ENCODE results near the gene LCN15.
"Not testable (repeated sequence)": the region's sequence is repeated elsewhere in the genome, so short reads cannot be mapped to it uniquely, and the experiment has no call there.

Gene LCN15

DNA sequence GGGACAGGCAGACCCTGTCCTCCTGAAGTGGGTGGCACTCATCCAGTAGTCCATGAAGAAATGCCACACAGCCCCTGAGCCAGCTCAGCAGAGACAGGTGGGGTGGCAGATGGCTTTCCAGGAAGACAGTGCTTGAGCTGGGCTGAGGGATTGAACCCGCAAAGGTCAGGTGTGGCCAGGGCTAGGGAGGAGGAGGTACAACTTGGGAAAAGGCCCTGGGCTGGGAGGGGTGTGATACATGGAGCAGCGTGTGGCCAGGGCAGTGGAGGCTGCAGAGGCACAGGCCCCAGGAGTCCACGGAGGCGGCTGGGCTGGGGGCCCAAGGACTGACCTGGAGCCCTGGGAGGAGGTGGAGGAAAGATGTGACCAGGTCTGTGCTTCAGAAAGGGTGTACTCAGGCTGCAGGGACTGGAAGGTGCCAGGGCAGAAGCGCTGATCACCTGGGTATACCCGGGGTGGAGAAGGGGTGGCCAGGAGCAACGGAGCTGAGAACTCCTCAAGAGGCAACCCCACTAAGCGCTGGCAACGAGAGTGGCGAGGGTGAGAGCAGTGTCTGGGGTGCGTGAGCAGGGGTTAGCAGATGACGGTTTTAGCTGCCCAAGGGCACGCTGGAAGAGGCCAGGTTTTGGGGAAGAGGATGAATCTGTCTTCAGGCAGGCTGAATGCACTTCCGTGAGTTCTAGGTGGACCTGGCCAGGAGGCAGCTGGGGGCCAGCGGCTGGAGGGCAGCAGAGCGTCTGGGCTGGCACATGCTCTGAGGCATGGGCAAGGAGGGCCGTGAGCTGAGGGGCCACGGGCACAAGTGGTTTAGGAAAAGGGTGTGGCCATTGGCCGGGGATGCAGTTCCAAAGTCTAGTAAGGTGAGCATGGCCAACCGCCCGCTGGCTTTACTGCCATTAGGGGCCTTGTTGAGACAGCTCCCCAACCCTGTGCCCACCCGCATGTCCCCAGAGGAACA, 39.5 kb upstream of the LCN15 start:
- Histone ChIP-seq H3K4me2 (no peak overlapping the region), H3K79me2 (ENCODE audit: insufficient read depth, low read depth) (peaks cover 8% of the 10 kb centered on the region), H3K4me1 (ENCODE audit: low read depth, poor library complexity, severe bottlenecking) (peaks cover 38% of the 10 kb centered on the region), H3K27me3 (ENCODE audit: insufficient read depth, low read depth) (no peaks in the 10 kb centered on the region), H4K20me1 (ENCODE audit: insufficient read depth) (no peaks in the 10 kb centered on the region), H2AFZ (ENCODE audit: low read depth) (no peak overlapping the region), H3K9ac (no peak overlapping the region), H3K36me3 (ENCODE audit: insufficient read depth) (no peaks in the 10 kb centered on the region), H3K4me3 (IDR thresholded peaks at IDR 0.05; ENCODE audit: insufficient read depth, low read depth, low read length) (no peak overlapping the region), H3K27ac (no peak overlapping the region)
- TF ChIP-seq, protein P1, sequence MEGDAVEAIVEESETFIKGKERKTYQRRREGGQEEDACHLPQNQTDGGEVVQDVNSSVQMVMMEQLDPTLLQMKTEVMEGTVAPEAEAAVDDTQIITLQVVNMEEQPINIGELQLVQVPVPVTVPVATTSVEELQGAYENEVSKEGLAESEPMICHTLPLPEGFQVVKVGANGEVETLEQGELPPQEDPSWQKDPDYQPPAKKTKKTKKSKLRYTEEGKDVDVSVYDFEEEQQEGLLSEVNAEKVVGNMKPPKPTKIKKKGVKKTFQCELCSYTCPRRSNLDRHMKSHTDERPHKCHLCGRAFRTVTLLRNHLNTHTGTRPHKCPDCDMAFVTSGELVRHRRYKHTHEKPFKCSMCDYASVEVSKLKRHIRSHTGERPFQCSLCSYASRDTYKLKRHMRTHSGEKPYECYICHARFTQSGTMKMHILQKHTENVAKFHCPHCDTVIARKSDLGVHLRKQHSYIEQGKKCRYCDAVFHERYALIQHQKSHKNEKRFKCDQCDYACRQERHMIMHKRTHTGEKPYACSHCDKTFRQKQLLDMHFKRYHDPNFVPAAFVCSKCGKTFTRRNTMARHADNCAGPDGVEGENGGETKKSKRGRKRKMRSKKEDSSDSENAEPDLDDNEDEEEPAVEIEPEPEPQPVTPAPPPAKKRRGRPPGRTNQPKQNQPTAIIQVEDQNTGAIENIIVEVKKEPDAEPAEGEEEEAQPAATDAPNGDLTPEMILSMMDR (conservative IDR thresholded peaks at IDR 0.05; ENCODE audit: low read depth, low read length), result no peak

GRCh38 chr9:136803009-136803550, 38.8 kb upstream of the LCN15 start:
- H3K27me3 ChIP-seq (ENCODE audit: insufficient read depth, low read depth); H2AFZ ChIP-seq (ENCODE audit: low read depth); H3K4me2 ChIP-seq; H4K20me1 ChIP-seq (ENCODE audit: insufficient read depth); H3K9ac ChIP-seq; H3K27ac ChIP-seq; H3K4me3 ChIP-seq (IDR thresholded peaks at IDR 0.05; ENCODE audit: insufficient read depth, low read depth, low read length); H3K79me2 ChIP-seq (ENCODE audit: insufficient read depth, low read depth); H3K36me3 ChIP-seq (ENCODE audit: insufficient read depth): not testable (repeated sequence)
- H3K4me1 ChIP-seq (ENCODE audit: low read depth, poor library complexity, severe bottlenecking), result peaks cover 37% of the 10 kb centered on the region

DNA sequence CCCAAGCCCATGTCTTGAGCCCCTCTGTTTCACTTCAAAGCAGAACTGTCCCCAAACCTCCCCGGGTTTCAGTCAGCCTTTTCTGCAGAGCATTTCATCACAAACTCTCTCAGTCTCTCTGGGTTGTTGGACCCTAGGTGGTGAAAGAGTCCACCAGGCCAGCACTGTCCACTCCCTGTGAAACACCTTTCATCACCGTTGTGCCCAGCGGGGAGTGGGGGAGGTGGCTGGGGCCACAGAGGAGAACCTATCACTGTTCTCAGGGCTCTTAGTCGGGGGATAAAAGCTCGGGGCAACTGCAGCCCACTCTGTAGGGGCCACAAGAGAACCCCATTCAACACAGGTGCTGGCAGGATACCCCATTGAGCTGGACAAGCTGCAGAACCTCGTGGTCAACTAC, 38.0 kb upstream of the LCN15 start:
- Histone ChIP-seq H3K4me3 (IDR thresholded peaks at IDR 0.05; ENCODE audit: insufficient read depth, low read depth, low read length) (no peak overlapping the region), H3K4me1 (ENCODE audit: low read depth, poor library complexity, severe bottlenecking) (peaks cover 37% of the 10 kb centered on the region), H3K79me2 (ENCODE audit: insufficient read depth, low read depth) (no peaks in the 10 kb centered on the region), H3K9ac (no peak overlapping the region), H4K20me1 (ENCODE audit: insufficient read depth) (no peaks in the 10 kb centered on the region), H2AFZ (ENCODE audit: low read depth) (no peak overlapping the region), H3K27ac (no peak overlapping the region), H3K27me3 (ENCODE audit: insufficient read depth, low read depth) (no peaks in the 10 kb centered on the region; the same call in 1 of the 2 replicates), H3K4me2 (peak overlapping the region; percentile 21; the same call in 1 of the 2 replicates), H3K36me3 (ENCODE audit: insufficient read depth) (no peaks in the 10 kb centered on the region)
- TF ChIP-seq, protein P1 (conservative IDR thresholded peaks at IDR 0.05; ENCODE audit: low read depth, low read length), result no peak

DNA sequence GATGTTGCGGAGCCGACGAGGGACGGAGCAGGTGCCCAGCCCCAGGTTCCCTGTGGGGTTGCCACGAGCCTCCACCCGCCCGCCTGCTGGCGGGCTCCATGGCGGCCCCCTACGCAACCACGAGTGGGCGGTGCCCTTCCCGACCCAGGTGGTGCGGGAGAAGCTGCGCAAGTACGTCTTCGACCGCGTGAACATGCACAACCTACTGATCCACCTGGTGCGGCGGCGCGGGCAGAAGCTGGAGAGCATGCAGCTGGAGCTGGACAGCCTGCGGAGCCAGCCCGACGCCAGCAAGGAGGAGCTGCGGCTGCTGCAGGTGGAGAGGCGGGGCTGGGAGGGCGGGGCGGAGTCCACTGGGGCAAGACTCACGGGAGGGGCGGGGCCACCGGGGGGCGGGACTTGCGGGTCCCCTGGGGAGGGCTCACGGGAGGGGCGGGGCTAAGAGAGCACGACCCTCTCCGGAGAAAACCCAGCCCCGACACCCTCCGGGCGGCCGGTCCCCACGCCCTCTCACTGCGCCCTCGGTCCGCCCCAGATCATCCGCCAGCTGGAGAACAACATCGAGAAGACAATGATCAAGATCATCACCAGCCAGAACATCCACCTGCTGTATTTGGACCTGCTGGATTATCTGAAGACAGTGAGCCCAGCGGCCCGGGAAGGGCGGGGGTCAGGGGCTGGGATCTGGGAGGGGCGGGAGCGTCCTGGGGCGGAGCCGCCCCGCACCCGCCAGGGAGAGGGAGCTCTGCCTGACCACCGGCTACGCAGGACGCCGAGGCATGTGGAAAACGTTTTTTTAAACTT, 35.7 kb upstream of the LCN15 start:
- Histone ChIP-seq H3K27me3 (ENCODE audit: insufficient read depth, low read depth) (peaks cover 6% of the 10 kb centered on the region; the same call in 1 of the 2 replicates), H3K4me2 (peak overlapping the region; percentile 87), H3K4me1 (ENCODE audit: low read depth, poor library complexity, severe bottlenecking) (peaks cover 42% of the 10 kb centered on the region), H3K9ac (peak overlapping the region; percentile 22; the same call in 1 of the 2 replicates), H2AFZ (ENCODE audit: low read depth) (peak overlapping the region; percentile 57; the same call in 1 of the 2 replicates), H3K4me3 (IDR thresholded peaks at IDR 0.05; ENCODE audit: insufficient read depth, low read depth, low read length) (no peak overlapping the region), H3K36me3 (ENCODE audit: insufficient read depth) (no peaks in the 10 kb centered on the region), H4K20me1 (ENCODE audit: insufficient read depth) (no peaks in the 10 kb centered on the region), H3K79me2 (ENCODE audit: insufficient read depth, low read depth) (no peaks in the 10 kb centered on the region), H3K27ac (no peak overlapping the region; the same call in 1 of the 2 replicates)
- TF ChIP-seq, protein P1 (conservative IDR thresholded peaks at IDR 0.05; ENCODE audit: low read depth, low read length), result no peak

Data from KMS-11 (cell line).